SIG-M5 treated with dmso at 0.1 percent for 504 hours (cell line): ENCODE measurements around the gene ALX4.

Experiments used
- DNase-seq: peaks from one replicate; lab custom pipeline; 2025; ENCODE audit not compliant: unreplicated experiment; lab: John Stamatoyannopoulos, UW

The ALX4 gene

GRCh38 chr11:44268614-44269080 is 41.3 kb downstream of the ALX4 start:
- no peak for DNase-seq

- no peak for DNase-seq
These were observed 42.0 kb downstream of the ALX4 start for GRCh38 chr11:44267750-44268613.

GRCh38 chr11:44267006-44267749 is 42.8 kb downstream of the ALX4 start:
- no peak for DNase-seq

- DNase-seq, result no peak
These were observed 43.7 kb downstream of the ALX4 start for GRCh38 chr11:44266056-44266780.

- DNase-seq, result no peak
These were observed 45.2 kb downstream of the ALX4 start for GRCh38 chr11:44264761-44265160.

GRCh38 chr11:44264438-44264749 is 45.5 kb downstream of the ALX4 start:
- DNase-seq, result no peak

GRCh38 chr11:44263738-44264437 is 46.1 kb downstream of the ALX4 start:
- no peak for DNase-seq

- no peak for DNase-seq
These were observed 47.9 kb downstream of the ALX4 start for GRCh38 chr11:44261800-44262591.

- DNase-seq, result no peak
These were observed 49.9 kb downstream of the ALX4 start for GRCh38 chr11:44260081-44260480.

GRCh38 chr11:44258839-44259420 is 51.0 kb downstream of the ALX4 start:
- DNase-seq, result no peak

- no peak for DNase-seq
These were observed 51.8 kb downstream of the ALX4 start for GRCh38 chr11:44258190-44258489.

GRCh38 chr11:44257338-44258189 is 52.4 kb downstream of the ALX4 start:
- DNase-seq, result no peak

GRCh38 chr11:44256673-44257291 is 53.2 kb downstream of the ALX4 start:
- no peak for DNase-seq

GRCh38 chr11:44255406-44256071 is 54.4 kb downstream of the ALX4 start:
- no peak for DNase-seq

GRCh38 chr11:44252999-44253602 is 56.8 kb downstream of the ALX4 start:
- no peak for DNase-seq

GRCh38 chr11:44250421-44250820 is 59.5 kb downstream of the ALX4 start:
- DNase-seq, result no peak

- no peak for DNase-seq
These were observed 61.8 kb downstream of the ALX4 start for GRCh38 chr11:44248109-44248508.

- no peak for DNase-seq
These were observed 62.4 kb downstream of the ALX4 start for GRCh38 chr11:44247508-44247907.
